Gastrocnemius medialis (tissue), 4 donors: ENCODE measurements around the gene CMTM1.

Experiments
- POLR2A ChIP-seq, 2 donors: fragments of 450-650 bp; IDR thresholded peaks; one replicate each; pipeline ENCODE4 v1.6.1; 2017; ENCODE audit warnings: antibody characterized with exemption in 2 of 2, mild to moderate bottlenecking in 2 of 2, moderate library complexity in 2 of 2
- TF ChIP-seq, protein P1 (sequence below), 5 experiments: fragments of 450-650 bp in 3 of 5; fragments of 200-600 bp in 2 of 5; sonication (generic) in 2 of 5; IDR thresholded peaks in 4 of 5; conservative IDR thresholded peaks in 1 of 5; 1 replicate in 4 of 5; 2 replicates in 1 of 5; pipeline ENCODE4 v1.5.1; 2016 to 2019; ENCODE audit warnings: antibody characterized with exemption in 5 of 5, mild to moderate bottlenecking in 3 of 5, moderate library complexity in 3 of 5

DNA sequence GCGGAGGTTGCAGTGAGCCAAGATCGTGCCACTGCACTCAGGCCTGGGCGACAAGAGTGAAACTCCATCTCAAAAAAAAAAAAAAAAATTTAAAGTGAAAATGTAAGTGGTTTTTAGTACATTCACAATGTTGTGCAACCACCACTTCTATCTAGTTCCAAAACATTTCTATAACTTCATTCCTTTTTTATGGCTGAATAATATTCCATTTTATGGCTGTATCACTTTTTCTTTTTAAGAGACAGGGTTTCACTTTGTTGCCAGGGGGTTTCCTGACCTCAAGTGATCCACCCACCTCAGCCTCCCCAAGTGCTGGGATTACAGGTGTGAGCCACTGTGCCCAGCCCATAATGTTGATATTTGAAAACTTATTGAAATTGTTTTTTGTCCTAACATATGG lies 26.6 kb downstream of the CMTM1 start:
- TF ChIP-seq, protein P1, sequence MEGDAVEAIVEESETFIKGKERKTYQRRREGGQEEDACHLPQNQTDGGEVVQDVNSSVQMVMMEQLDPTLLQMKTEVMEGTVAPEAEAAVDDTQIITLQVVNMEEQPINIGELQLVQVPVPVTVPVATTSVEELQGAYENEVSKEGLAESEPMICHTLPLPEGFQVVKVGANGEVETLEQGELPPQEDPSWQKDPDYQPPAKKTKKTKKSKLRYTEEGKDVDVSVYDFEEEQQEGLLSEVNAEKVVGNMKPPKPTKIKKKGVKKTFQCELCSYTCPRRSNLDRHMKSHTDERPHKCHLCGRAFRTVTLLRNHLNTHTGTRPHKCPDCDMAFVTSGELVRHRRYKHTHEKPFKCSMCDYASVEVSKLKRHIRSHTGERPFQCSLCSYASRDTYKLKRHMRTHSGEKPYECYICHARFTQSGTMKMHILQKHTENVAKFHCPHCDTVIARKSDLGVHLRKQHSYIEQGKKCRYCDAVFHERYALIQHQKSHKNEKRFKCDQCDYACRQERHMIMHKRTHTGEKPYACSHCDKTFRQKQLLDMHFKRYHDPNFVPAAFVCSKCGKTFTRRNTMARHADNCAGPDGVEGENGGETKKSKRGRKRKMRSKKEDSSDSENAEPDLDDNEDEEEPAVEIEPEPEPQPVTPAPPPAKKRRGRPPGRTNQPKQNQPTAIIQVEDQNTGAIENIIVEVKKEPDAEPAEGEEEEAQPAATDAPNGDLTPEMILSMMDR (IDR thresholded peaks at IDR 0.05 in 4 of 5, conservative IDR thresholded peaks at IDR 0.05 in 1 of 5) = no peak
- no peak for TF ChIP-seq POLR2A (IDR thresholded peaks at IDR 0.05)
